ENCODE data around the gene SAT2. TPM values are rescaled to one million over a fixed set of nuclear protein-coding genes. Genes with fewer than 3 reads are reported as not detected.

The SAT2 gene
- total and polyA plus RNA-seq, 2 of the 13 experiments (the other 11 are each of a cell fraction or from before 2014, with no cell fraction given): 37.6 to 93.7 TPM

GRCh38 chr17:7579001-7579833 is 48.4 kb downstream of the SAT2 start, which contains the start of gene CD68 (continued):
- TF ChIP-seq ZBTB49 (CRISPR knock-in tag; IDR thresholded peaks at IDR 0.05; ENCODE audit: borderline replicate concordance) (peak; percentile 19; the same call in 1 of the 2 replicates), KLF12 (CRISPR knock-in tag; IDR thresholded peaks at IDR 0.05; ENCODE audit: borderline replicate concordance) (peak; percentile 77), ZNF275 (CRISPR knock-in tag; IDR thresholded peaks at IDR 0.05; ENCODE audit: borderline replicate concordance) (0 out of 2 replicates have a peak, but pooled peaks have one; percentile 75), ZSCAN20 (CRISPR knock-in tag; IDR thresholded peaks at IDR 0.05; ENCODE audit: borderline replicate concordance) (peak; percentile 63; the same call in 1 of the 2 replicates), PRDM10 (CRISPR knock-in tag; IDR thresholded peaks at IDR 0.05; ENCODE audit: low read depth) (peak; percentile 68; the same call in 1 of the 2 replicates), ZNF205 (CRISPR knock-in tag; IDR thresholded peaks at IDR 0.05) (0 out of 2 replicates have a peak, but pooled peaks have one; percentile 21), NFATC3 (CRISPR knock-in tag; IDR thresholded peaks at IDR 0.05) (peak; percentile 55; the same call in 1 of the 2 replicates), ELF3 (CRISPR knock-in tag; IDR thresholded peaks at IDR 0.05) (peak; percentile 96), SMC3 (IDR thresholded peaks at IDR 0.05; ENCODE audit: low read length) (peak; percentile 32; the same call in 1 of the 2 replicates), MED8 (CRISPR knock-in tag; IDR thresholded peaks at IDR 0.05; ENCODE audit: insufficient replicate concordance) (peak; percentile 74), ARID5B (CRISPR knock-in tag; IDR thresholded peaks at IDR 0.05) (peak; percentile 34; the same call in 1 of the 2 replicates), TRAFD1 (CRISPR knock-in tag; IDR thresholded peaks at IDR 0.05; ENCODE audit: borderline replicate concordance) (peak; percentile 83; the same call in 1 of the 2 replicates)

Data from HepG2 (cell line).